ENCODE measurements around the gene CD300A.
"Not testable (repeated sequence)": the region's sequence is repeated elsewhere in the genome, so short reads cannot be mapped to it uniquely, and the experiment has no call there.

The CD300A gene

DNA sequence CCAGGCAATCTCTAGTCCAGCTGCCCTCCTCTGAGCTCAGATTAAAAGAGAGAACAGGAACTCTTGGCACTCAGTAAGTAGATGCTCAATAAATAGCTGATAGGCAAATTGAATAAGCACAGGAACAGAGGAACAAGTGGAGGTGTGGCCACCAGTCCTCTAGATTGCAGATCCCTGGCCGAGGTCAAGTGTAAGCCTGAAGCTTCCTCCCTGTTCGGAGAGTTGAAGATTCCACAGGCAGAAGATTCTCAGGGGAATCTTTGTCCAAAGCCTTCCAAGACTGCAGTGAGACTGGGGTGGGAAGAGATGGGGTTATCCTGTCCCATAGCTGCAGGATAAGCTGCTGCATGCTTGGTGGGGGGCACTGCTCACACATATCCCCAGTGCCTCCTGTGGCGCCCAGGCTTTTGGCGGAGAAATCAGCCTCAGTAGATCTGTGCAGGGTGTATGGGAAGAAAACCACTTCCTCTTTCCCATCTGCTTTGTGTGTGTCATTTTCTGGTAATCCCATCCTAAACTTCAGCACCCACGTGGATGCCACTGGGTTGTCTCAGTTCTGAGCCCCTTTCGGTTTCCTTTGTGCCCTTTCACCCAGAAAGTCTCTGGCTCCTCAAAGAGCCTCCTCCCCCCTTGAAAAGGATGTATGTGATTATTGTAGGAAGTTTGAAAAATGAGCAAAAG is 12.1 kb downstream of the CD300A start:
- DNase-seq (ENCODE audit: low read depth) = no peak

DNA sequence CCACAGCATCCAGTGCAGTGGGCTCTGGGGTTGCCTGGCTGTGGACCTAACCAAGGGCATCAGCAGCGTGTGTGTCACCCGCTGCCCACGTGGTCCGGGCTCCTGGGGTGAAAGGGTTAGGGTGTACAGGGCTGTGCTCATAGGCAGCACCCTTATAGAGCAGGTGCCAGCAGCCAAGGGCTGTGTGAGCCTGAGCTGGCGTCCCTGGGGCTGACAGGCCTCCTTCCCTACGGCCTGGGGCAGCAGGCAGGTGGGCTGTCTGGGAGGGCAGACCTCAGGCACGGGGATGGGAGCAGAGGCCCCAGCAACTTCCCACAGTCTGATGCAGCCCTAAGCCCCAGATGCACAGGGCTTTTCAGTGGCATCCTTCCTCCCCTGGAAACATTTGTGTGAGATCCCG is 13.9 kb downstream of the CD300A start:
- no peak for DNase-seq (ENCODE audit: low read depth)

DNA sequence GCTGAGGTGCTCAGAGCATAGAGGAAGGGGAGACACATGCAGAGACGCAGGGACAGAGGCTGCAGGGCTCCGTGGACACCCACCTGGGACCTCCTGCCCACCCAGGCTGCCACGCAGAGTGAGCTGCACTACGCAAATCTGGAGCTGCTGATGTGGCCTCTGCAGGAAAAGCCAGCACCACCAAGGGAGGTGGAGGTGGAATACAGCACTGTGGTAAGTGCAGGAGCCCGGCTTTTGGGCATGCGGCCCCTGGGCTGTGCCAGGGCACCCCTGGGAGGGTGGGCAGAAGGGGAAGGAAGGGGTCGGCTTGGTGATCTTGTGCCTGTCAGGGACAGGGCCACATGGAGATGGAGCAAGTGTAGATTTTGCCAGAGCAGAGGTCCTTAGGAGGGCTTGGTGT is 15.2 kb downstream of the CD300A start:
- no peak for DNase-seq (ENCODE audit: low read depth)

DNA sequence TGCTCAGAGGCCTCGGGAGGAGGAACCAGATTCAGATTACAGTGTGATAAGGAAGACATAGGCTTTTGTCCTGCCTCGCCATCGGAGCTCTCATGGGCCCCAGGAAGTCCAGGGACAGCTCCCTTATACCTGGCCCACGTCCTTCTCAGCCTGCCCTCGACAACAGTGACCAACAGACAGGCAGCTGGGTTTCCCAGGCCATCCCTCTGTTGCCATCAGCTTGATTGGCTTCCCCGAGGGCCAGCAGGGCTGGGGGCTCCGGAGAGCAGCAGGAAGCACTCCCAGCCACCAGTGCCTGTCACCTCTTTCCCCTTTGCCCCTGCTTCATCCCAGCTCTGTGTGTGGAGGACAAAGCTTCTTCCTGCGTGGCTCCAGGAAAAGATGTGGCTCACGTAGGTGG is 17.6 kb downstream of the CD300A start:
- DNase-seq (ENCODE audit: low read depth) = no peak

DNA sequence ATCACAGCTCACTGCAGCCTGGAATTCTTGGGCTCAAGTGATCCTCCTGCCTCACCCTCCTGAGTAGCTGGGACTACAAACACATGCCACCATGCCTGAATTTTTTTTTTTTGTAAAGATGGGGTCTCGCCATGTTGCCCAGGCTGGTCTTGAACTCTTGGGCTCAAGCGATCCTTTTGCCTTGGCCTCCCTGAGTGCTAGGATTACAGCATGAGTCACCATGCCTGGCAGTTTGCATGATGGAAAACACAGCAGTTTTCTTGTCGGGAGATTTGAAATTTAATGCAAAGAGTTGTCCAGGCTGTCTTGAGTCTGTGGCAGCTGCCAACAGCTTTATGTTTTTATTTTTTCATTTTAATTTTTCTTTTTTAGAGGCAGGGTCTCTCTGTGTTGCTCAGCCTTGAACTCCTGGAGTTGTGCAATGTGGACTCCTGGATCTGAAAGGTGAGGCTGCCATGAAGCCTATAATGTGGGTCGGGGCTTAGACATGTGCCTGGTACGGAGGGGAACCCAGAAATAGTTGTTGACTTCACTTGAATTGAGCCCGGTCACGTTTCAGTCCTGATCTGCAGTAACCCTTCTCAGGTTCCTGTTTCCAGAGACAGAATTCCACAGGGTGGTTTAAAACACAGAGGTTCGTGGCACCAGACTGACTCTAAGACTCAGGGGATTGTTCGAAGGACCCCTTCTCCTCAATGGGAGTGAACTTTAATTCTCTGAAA is 18.7 kb downstream of the CD300A start:
- no peak for DNase-seq (ENCODE audit: low read depth)

DNA sequence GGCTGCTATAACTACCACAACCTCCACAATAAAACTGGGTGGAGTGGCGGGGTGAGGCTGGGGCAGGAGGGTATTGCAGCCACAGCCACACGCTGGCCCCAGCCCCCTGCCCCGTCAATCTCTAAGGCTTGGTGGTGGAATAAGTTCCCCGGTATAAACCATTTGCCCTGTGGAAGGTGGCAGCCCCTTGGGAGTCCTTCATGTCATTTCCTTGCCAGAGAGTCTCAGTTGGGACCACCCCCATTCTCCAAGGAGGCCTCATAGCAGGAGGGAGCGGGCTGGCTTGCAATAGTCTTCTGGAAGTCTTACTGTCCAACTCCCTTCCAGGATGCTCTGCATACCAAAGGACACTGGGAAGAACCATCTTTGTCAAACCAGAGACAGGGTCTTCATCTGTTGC is 19.4 kb downstream of the CD300A start:
- no peak for DNase-seq (ENCODE audit: low read depth)

DNA sequence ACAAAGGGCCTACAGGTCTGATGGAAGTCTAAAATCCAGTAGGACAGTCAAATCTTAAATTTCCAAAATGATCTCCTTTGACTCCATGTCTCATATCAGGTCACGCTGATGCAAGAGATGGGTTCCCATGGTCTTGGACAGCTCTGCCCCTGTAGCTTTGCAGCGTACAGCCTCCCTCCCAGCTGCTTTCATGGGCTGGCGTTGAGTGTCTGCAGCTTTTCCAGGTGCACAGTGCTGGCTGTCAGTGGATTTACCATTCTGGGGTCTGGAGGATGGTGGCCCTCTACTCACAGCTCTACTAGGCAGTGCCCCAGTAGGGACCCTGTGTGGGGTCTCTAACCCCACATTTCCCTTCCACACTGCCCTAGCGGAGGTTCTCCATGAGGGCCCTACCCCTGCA is 21.8 kb downstream of the CD300A start:
- not testable (repeated sequence) for DNase-seq (ENCODE audit: low read depth)

DNA sequence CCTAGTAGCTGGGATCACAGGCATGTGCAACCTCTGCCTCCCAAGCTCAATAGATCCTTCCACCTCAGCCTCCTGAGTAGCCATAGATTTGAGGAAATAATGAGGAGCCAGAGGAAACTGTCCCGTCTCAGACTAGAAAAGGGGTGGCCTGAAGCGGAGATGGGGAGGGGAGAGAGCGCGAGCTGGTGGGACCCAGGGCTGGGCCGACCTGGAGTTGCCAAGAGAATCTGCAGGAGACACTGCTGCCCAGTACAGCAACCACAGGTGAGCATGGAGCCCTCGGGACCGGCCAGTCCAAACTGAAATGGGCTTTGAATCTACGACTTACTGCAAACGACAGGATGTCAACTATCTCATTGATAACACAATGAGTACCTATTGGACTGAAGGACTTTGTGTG is 24.3 kb downstream of the CD300A start:
- DNase-seq (ENCODE audit: low read depth) = no peak

DNA sequence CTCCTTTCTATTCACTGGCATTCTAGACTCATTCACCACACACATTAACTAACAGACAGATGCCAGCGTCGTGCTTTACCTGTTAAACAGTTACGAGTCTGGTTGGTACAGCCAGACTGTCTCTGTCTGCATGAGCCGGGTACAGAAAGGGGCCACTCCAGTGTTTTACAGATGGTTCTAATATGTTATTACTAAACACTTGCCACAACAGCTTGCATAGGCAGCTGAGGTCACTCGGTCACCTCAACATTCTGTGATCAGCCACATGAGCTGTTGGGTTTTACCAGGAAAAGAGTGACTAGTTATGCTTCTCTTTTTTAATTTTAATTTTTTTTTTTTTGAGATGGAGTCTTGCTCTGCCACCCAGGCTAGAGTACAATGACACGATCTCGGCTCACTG is 25.2 kb downstream of the CD300A start:
- DNase-seq (ENCODE audit: low read depth) = no peak

DNA sequence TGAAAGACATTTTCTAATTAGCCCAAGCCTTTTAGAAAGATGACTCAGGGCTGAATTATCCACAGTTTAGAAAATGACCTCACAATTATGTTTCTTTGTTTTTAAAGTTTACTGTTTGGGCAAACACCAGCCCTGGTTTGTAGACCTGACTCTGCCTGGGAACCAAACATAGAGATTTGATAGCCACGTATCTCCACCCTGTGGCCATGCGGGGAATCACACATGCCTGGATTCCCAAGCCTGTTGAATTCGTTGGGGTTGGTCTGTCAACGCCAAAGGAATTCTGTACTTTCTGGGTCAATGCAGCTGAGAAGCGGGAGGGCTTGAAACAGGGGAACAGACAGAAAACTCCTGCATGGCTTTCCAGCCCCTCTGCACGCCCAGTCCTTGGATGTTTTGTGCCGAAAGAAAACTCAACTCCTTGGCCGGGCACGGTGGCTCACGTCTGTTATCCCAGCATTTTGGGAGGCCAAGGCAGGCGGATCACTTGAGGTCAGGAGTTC is 26.9 kb downstream of the CD300A start:
- DNase-seq (ENCODE audit: low read depth) = peak; percentile 53

DNA sequence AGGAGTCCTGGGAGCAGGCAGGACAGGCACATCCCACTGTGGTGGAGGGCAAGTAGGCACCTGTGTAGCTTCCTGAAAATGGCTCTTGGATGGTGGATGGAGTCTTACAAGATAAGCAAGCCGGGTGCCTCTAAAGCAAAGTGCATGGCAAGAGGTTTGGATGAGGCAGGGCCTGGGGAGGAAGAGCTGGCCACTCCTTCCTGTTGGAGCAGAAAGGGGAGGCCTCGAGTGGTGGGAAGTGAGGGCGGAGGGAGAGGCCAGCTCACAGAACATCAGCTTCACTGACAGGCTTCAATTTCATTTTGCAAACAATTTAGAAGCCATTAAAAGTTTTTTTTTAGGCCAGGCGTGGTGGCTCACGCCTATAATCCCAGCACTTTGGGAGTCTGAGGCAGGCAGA is 31.0 kb downstream of the CD300A start:
- DNase-seq (ENCODE audit: low read depth) = no peak

DNA sequence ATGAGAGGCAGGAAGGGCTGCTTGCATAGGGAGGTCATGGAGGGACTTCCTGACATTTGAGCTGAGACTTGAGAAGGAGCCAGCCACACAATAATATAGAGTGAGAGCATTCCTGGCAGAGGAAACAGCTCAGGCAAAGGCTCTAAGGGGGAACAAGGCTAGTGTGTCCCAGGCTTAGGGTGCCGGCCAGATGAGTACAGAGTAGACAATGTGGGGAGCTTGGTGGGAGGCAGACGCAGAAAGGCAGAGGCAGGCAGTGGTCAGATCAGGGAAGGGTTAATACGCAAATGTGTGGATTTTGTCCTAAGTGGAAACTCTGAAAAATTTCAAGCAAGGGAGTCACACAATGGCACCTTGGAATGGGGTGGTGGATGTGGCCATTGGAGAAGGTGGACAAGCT is 33.6 kb downstream of the CD300A start:
- DNase-seq (ENCODE audit: low read depth) = no peak

DNA sequence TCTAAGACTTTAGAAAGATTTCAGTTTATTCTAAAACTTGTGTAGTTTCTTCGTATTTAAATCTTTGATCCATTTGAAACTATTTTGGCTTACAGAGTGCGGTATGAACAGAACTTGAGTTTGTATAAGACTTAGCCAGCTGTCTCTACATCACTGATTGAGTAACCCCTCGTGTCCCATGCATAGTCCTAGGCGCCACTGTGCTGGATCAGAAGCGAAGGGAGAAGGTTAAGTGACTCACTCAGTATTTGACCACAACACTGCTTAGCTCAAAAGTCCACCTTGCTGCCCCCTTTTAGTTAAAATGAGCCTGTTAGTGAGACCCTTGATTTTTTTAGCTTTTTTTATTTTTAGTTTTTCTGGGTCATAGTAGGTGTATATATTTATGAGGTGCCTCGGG is 36.4 kb downstream of the CD300A start:
- DNase-seq (ENCODE audit: low read depth) = no peak

DNA sequence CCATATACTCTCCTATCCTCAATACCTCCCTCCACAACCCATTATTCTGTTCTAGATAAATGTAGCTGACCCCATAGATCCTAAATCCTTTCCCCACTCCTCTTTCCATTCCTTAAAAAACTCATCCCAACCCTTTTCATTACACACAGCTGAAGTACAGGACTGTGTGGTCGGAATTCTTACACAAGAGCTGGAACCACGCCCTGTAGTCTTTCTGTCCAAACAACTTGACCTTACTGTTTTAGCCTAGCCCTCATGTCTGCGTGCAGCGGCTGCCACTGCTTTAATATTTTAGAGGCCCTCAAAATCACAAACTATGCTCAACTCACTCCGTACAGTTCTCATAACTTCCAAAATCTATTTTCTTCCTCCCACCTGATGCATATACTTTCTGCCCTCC is 37.5 kb downstream of the CD300A start:
- not testable (repeated sequence) for DNase-seq (ENCODE audit: low read depth)

DNA sequence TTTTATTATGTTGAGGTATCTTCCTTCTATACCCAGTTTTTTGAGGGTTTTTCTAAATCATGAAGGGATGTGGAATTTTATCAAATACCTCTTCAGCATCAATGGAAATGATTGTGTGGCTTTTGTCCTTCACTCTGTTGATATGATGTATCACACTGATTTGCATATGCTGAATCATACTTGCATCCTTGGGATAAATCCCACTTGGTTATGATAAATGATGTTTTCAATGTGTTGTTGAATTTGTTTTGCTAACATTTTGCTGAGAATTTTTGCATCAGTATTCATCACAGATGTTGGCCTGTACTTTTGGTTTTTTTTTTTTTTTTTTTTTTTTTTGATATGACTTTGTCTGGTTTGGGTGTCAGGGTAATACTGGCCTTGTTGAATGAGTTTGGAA is 41.7 kb downstream of the CD300A start:
- no peak for DNase-seq (ENCODE audit: low read depth)

DNA sequence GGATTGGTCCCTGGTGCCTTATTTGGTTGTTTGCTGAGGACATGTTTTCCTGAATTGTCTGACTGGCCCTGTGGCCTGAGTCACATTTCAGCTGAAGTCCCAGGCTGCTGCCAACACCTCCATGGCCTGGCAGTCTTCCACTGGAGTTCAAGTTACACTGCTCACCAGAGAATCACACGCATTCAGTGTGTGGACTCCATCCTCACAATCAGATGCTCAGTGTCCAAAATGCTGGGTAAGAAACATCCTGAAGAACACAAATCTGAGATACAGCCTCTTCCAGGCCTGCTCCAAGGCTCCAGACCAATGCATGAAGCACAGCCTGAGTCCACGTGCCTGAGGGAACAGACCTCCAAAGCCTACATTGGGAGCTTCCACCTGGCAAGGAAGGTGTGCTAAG is 45.6 kb downstream of the CD300A start:
- no peak for DNase-seq (ENCODE audit: low read depth)

DNA sequence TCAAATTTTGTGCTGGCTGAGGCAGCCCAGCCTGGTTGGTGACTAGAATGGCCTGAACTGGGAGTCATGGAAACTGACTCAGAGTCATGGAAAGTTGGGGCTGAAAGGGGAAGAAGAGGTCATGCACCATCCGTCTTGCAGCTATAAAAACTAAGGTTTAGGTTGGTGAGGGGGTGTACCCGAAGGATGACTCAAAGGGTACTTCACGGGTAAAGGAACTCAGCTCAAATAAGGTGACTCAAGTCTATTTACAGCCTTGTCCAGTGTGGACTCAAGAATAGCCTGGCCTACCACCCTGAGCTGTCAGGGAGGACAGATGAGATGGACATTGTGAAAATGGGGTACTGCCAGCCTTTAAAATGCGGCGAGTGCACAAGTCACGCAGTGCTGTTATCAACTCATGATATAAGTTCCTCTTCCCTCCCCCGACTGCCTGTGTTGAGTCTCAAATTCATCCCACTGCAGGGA is 46.2 kb downstream of the CD300A start:
- no peak for DNase-seq (ENCODE audit: low read depth)

DNA sequence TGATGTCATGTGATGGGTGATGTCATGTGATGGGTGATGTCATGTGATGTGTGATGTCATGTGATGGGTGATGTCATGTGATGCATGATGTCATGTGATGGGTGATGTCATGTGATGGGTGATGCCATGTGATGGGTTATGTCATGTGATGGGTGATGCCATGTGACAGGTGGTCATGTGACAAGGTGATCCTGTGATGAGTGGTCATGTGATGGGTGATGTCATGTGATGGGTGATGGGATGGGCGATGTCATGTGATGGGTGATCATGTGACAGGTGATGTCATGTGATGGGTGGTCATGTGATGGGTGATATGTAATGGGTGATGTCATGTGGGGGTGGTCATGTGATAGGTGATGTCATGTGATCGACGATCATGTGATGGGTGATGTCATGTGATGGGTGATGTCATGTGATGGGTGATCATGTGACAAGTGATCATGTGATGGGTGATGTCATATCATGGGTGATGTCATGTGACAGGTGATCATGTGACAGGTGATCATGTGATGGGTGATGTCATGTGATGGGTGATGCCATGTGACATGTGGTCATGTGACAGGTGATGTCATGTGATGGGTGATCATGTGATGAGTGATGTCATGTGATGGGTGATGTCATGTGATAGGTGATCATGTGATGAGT is 47.7 kb downstream of the CD300A start:
- DNase-seq (ENCODE audit: low read depth) = no peak

DNA sequence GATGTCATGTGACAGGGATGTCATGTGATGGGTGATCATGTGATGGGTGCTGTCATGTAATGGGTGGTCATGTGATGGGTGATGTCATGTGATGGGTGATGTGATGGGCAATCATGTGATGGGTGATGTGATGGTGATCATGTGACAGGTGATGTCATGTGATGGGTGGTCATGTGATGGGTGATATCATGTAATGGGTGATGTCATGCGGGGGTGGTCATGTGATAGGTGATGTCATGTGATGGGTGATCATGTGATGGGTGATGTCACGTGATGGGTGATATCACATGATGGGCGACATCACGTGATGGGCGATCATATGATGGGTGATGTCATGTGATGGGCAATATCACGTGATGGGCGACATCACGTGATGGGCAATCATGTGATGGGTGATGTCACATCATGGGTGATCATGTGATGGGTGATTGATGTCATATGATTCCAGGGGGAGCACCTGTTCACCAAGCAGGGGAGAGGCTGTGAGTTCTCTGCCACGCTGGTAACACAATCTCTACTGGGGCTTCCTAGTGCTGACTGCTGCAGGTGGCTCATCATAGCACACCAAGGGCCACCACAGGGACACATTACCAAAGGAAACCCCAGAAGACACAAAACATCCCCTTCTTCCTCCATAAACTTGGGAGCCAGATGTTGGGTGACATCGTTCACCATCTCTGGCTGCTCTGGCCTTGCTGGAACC is 48.3 kb downstream of the CD300A start:
- DNase-seq (ENCODE audit: low read depth) = peak; percentile 24

DNA sequence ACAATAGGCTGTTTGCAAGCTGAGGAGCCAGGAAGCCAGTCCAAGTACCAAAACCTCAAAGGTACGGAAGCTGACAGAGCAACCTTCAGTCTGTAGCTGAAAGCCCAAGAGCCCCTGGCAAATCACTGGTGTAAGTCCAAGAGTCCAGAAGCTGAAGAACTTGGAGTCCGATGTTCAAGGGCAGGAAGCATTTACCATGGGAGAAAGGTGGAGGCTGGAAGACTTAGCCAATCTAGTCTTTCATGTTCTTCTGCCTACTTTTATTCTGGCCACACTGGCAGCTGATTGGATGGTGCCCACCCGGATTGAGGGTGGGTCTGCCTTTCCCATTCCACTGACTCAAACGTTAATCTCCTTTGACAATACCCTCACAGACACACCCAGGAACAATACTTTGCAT is 49.5 kb downstream of the CD300A start:
- no peak for DNase-seq (ENCODE audit: low read depth)

DNA sequence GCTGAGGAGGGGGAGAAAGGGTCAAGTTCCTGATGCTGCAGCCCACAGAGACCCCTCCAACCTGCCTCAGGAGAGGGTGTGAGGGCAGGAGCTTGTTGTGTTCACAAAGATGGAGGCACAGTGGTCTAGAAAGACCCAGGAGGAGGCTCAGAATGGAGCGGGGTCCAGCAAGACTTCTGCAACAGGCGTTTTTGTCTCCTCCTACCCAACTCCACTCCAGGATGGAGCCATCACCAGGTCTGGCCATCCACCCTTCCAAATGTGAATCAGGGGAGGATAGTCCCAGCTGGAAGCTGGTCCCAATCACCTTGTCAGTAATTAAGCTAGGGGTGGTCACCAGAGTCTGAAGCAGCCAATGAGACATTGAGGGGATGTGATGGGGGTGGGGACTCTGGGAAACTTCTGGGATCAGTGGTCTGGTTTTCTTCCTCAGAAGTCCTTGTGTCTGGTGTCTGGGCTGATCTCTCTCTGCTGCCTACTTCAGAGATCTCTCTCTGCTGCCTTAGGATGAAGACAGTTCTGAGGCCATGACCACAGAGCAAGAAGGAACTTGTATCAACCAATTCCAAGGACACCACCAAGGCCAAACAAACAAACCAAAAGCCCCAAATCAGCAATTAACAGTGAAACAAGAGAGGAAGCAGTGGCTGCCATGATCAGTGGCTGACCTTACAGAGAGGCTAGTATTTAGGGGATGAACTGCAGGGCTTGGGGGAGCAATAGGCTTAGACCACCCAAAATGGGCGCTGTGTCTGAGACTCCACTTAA is 50.3 kb downstream of the CD300A start:
- no peak for DNase-seq (ENCODE audit: low read depth)

All from stimulated activated CD8-positive, alpha-beta memory T cell treated with anti-CD3 and anti-CD28 coated beads, Interleukin-7, amount 100 ng/mL, for 24 hours (primary cell).